HepG2 (cell line): Measurements from ENCODE around the gene ANKS1B.

Experiments
- BHLHE40 ChIP-seq: IDR thresholded peaks from 2 replicates; pipeline ENCODE4 v1.6.1; 2011; ENCODE audit warnings: low read length, improper control_type of control experiment
- EED ChIP-seq: sonication (generic); formaldehyde crosslinking; IDR thresholded peaks from 2 replicates; pipeline ENCODE4 v1.5.0; 2020; ENCODE audit warnings: mild to moderate bottlenecking, missing genetic modification reagents
- FOXA1 ChIP-seq, 2 experiments: fragments of 450-650 bp in 1 of 2; sonication (generic) in 1 of 2; formaldehyde crosslinking in 1 of 2; IDR thresholded peaks; 2 replicates each; pipeline versions ENCODE4 v1.4.0 to v1.6.1; 2016 to 2020; ENCODE audit warnings: missing genetic modification reagents in 1 of 2
- HDAC2 ChIP-seq: sonication (generic); formaldehyde crosslinking; IDR thresholded peaks from 2 replicates; pipeline ENCODE4 v1.4.0; 2020; ENCODE audit warnings: missing genetic modification reagents
- HHEX ChIP-seq: IDR thresholded peaks from 2 replicates; pipeline ENCODE4 v1.6.1; 2016; ENCODE audit warnings: control low read depth
- SIN3A ChIP-seq: IDR thresholded peaks from 2 replicates; pipeline ENCODE4 v1.6.1; 2011; ENCODE audit warnings: low read depth, mild to moderate bottlenecking, control low read depth, low read length, borderline replicate concordance
- ZBTB42 ChIP-seq: sonication (generic); formaldehyde crosslinking; IDR thresholded peaks from 2 replicates; pipeline ENCODE4 v1.5.0; 2020; ENCODE audit warnings: mild to moderate bottlenecking, missing genetic modification reagents
- ZNF629 ChIP-seq: sonication (generic); formaldehyde crosslinking; conservative IDR thresholded peaks from 2 replicates; pipeline ENCODE4 v1.5.0; 2020; ENCODE audit warnings: missing genetic modification reagents
- TF ChIP-seq, protein P1 (sequence below): sonication (generic); formaldehyde crosslinking; IDR thresholded peaks from 2 replicates; pipeline ENCODE4 v1.4.0; 2020; ENCODE audit warnings: missing genetic modification reagents; ENCODE audit errors: not compliant biosample characterization
- TF ChIP-seq, protein P2 (sequence below), 2 experiments: IDR thresholded peaks; 2 replicates each; pipeline ENCODE4 v1.6.1; 2011 to 2012; ENCODE audit warnings: low read length in 2 of 2, borderline replicate concordance in 1 of 2, low read depth in 1 of 2, mild to moderate bottlenecking in 1 of 2, moderate library complexity in 1 of 2
- TF ChIP-seq, protein P3 (sequence below): sonication (generic); formaldehyde crosslinking; IDR thresholded peaks from 2 replicates; pipeline ENCODE4 v1.5.0; 2020; ENCODE audit warnings: mild to moderate bottlenecking, missing genetic modification reagents, moderate library complexity
- TF ChIP-seq, protein P4 (sequence below): IDR thresholded peaks from 2 replicates; pipeline ENCODE4 v1.6.1; 2016; ENCODE audit warnings: missing compliant biosample characterization, missing genetic modification reagents, borderline replicate concordance
- TF ChIP-seq, protein P5 (sequence below): IDR thresholded peaks from 2 replicates; pipeline ENCODE4 v1.6.1; 2012; ENCODE audit warnings: inconsistent platforms

DNA sequence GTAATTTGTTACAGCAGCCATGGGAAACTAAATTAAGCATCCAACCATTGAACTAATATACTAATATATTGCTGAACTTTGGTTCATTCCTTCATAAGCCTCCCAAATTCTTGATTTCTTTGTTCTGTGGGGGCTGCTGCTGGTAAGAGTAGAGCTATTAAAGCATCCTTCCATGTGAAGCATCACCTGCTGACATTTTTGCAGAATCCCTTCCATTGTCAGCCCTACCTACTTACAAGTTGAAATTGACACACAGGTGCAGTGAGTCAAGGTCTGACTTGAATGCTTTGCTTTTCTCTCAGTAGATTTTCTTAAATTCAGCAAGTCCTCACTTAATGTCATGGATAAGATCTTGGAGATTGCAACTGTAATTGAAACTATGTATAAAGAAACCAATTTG lies 865.3 kb downstream of the ANKS1B start:
- no peak for TF ChIP-seq HDAC2 (CRISPR knock-in tag)
- TF ChIP-seq SIN3A = no peak
- TF ChIP-seq EED (CRISPR knock-in tag) = no peak
- TF ChIP-seq ZBTB42 (CRISPR knock-in tag) = no peak
- TF ChIP-seq, protein P1, sequence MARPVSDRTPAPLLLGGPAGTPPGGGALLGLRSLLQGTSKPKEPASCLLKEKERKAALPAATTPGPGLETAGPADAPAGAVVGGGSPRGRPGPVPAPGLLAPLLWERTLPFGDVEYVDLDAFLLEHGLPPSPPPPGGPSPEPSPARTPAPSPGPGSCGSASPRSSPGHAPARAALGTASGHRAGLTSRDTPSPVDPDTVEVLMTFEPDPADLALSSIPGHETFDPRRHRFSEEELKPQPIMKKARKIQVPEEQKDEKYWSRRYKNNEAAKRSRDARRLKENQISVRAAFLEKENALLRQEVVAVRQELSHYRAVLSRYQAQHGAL (CRISPR knock-in tag) = no peak
- TF ChIP-seq HHEX (CRISPR knock-in tag) = no peak
- no peak for TF ChIP-seq FOXA1 (IDR thresholded peaks at IDR 0.05)
- TF ChIP-seq FOXA1 (CRISPR knock-in tag; IDR thresholded peaks at IDR 0.05) = no peak
- no peak for TF ChIP-seq ZNF629
- TF ChIP-seq, protein P2, sequence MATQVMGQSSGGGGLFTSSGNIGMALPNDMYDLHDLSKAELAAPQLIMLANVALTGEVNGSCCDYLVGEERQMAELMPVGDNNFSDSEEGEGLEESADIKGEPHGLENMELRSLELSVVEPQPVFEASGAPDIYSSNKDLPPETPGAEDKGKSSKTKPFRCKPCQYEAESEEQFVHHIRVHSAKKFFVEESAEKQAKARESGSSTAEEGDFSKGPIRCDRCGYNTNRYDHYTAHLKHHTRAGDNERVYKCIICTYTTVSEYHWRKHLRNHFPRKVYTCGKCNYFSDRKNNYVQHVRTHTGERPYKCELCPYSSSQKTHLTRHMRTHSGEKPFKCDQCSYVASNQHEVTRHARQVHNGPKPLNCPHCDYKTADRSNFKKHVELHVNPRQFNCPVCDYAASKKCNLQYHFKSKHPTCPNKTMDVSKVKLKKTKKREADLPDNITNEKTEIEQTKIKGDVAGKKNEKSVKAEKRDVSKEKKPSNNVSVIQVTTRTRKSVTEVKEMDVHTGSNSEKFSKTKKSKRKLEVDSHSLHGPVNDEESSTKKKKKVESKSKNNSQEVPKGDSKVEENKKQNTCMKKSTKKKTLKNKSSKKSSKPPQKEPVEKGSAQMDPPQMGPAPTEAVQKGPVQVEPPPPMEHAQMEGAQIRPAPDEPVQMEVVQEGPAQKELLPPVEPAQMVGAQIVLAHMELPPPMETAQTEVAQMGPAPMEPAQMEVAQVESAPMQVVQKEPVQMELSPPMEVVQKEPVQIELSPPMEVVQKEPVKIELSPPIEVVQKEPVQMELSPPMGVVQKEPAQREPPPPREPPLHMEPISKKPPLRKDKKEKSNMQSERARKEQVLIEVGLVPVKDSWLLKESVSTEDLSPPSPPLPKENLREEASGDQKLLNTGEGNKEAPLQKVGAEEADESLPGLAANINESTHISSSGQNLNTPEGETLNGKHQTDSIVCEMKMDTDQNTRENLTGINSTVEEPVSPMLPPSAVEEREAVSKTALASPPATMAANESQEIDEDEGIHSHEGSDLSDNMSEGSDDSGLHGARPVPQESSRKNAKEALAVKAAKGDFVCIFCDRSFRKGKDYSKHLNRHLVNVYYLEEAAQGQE (IDR thresholded peaks at IDR 0.05; ENCODE audit: borderline replicate concordance in 1 of 2, low read depth in 1 of 2, low read length in 2 of 2) = no peak
- TF ChIP-seq, protein P3, sequence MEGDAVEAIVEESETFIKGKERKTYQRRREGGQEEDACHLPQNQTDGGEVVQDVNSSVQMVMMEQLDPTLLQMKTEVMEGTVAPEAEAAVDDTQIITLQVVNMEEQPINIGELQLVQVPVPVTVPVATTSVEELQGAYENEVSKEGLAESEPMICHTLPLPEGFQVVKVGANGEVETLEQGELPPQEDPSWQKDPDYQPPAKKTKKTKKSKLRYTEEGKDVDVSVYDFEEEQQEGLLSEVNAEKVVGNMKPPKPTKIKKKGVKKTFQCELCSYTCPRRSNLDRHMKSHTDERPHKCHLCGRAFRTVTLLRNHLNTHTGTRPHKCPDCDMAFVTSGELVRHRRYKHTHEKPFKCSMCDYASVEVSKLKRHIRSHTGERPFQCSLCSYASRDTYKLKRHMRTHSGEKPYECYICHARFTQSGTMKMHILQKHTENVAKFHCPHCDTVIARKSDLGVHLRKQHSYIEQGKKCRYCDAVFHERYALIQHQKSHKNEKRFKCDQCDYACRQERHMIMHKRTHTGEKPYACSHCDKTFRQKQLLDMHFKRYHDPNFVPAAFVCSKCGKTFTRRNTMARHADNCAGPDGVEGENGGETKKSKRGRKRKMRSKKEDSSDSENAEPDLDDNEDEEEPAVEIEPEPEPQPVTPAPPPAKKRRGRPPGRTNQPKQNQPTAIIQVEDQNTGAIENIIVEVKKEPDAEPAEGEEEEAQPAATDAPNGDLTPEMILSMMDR = no peak
- no peak for TF ChIP-seq BHLHE40
- TF ChIP-seq, protein P4, sequence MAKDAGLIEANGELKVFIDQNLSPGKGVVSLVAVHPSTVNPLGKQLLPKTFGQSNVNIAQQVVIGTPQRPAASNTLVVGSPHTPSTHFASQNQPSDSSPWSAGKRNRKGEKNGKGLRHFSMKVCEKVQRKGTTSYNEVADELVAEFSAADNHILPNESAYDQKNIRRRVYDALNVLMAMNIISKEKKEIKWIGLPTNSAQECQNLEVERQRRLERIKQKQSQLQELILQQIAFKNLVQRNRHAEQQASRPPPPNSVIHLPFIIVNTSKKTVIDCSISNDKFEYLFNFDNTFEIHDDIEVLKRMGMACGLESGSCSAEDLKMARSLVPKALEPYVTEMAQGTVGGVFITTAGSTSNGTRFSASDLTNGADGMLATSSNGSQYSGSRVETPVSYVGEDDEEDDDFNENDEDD = no peak
- TF ChIP-seq, protein P5, sequence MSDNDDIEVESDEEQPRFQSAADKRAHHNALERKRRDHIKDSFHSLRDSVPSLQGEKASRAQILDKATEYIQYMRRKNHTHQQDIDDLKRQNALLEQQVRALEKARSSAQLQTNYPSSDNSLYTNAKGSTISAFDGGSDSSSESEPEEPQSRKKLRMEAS = no peak
